T-helper 17 cell (primary cell): ENCODE measurements around the gene SPOCK1. TPM values are rescaled to one million over a fixed set of nuclear protein-coding genes. Genes with fewer than 3 reads are reported as not detected.

Source experiments
- ATAC-seq: fragments of 150-1000 bp; cut with Tn5 transposase; 2 replicates; pipeline ENCODE4 v1.10.0; 2021; ENCODE audit warnings: mild to moderate bottlenecking, moderate library complexity
- DNase-seq, 3 donors: peaks; one replicate each; pipeline versions ENCODE4 v3.0.0 to v3.0.0-alpha.2; 2020 to 2021
- H3K9me3 ChIP-seq: one replicate; pipeline ENCODE4 v1.7.0; 2013; ENCODE audit warnings: low read length, mild to moderate bottlenecking; ENCODE audit not compliant: control insufficient read depth, poor library complexity, severe bottlenecking
- H3K27ac Mint-ChIP-seq: one replicate; pipeline ENCODE4 v1.8.0; 2022; ENCODE audit warnings: mild to moderate bottlenecking, moderate library complexity, mixed read lengths
- H3K27me3 Mint-ChIP-seq: one replicate; pipeline ENCODE4 v1.8.0; 2022; ENCODE audit warnings: mixed read lengths
- H3K36me3 Mint-ChIP-seq: one replicate; pipeline ENCODE4 v1.8.0; 2022; ENCODE audit warnings: low read depth, mixed read lengths
- H3K4me1 Mint-ChIP-seq: one replicate; pipeline ENCODE4 v1.8.0; 2022; ENCODE audit warnings: mild to moderate bottlenecking, mixed read lengths
- H3K4me3 Mint-ChIP-seq: one replicate; pipeline ENCODE4 v1.8.0; 2022; ENCODE audit warnings: mild to moderate bottlenecking, moderate library complexity, mixed read lengths
- total RNA-seq, 4 donors: library from RNA in 2 of 4; stranded (reverse) in 2 of 4; gene quantifications; one replicate each; pipeline ENCODE4 v1.2.3 and lab custom pipeline; 2022 to 2026

SPOCK1 gene
- total RNA-seq, 2 donors from 2014 or later: not detected

DNA sequence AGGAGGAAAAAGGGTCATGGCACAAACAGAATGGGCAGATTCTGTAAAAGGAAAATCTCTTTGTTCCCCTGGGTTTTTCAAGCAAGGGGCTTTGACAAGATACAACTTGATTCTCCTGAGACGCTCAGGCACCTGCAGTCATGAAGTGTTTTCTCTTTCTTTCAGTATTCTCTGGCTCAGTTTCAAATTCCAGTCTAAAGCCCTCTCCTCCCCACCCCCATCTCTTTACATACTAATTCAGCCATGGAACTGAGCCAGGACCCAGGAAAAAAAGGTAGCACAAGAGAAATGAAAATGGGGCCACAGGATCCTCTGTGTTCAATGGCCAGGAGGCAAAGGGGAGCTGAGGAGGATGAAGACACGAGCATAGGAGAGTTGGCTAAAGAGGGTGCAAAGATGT is 408.4 kb downstream of the SPOCK1 start:
- Mint-ChIP-seq H3K36me3 (no peaks in the 10 kb centered on the region), H3K27ac (no peak overlapping the region), H3K27me3 (peaks cover 4% of the 10 kb centered on the region), H3K4me3 (no peak overlapping the region), H3K4me1 (no peaks in the 10 kb centered on the region)
- H3K9me3 ChIP-seq: no peaks in the 10 kb centered on the region
- DNase-seq (no peak), ATAC-seq (no peak)

DNA sequence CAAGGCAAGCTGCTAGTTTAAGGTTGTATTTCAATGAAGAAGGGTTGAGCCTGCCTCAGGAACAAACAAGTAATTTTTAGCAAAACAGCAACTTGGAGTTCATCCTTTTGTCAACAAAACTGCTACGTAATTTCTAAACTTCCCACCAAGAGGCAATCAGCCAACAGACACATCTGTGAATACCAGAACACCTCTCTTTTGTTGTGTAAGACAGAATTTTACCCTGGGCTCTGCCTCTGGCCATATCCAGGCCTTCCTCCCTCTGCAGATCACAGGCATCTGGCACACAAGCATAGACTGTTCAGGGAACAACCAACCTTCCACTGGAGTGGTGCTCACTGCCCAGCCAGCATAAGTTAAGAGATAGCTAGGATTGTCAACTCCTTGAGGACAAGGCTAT is 409.0 kb downstream of the SPOCK1 start:
- H3K9me3 ChIP-seq: no peaks in the 10 kb centered on the region
- Mint-ChIP-seq H3K27ac (no peak overlapping the region), H3K36me3 (no peaks in the 10 kb centered on the region), H3K4me3 (no peak overlapping the region), H3K27me3 (peaks cover 4% of the 10 kb centered on the region), H3K4me1 (no peaks in the 10 kb centered on the region)
- no peak for ATAC-seq
- DNase-seq: no peak

DNA sequence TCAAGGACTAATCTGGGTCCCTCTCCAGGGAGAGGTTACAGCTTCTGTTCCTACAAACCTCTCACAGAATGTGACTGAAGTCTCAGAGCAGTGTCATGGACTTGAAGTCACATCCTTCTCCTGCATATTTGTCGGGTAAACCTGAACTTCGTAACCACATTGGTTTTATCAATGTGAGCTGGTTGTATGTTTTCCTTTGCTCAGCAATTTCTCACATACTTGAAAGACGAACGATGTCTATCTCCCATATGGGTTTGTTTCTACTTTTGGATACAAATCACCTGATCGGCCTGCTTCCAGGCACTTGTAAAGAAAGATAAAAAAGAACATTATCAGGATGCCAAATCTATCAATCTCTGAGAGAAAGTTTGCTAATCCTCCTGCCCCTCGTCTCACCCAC is 411.0 kb downstream of the SPOCK1 start:
- Mint-ChIP-seq H3K27ac (no peak overlapping the region), H3K27me3 (peaks cover 4% of the 10 kb centered on the region), H3K4me1 (no peaks in the 10 kb centered on the region), H3K4me3 (no peak overlapping the region), H3K36me3 (no peaks in the 10 kb centered on the region)
- DNase-seq: no peak
- no peak for ATAC-seq
- no peaks in the 10 kb centered on the region for H3K9me3 ChIP-seq

DNA sequence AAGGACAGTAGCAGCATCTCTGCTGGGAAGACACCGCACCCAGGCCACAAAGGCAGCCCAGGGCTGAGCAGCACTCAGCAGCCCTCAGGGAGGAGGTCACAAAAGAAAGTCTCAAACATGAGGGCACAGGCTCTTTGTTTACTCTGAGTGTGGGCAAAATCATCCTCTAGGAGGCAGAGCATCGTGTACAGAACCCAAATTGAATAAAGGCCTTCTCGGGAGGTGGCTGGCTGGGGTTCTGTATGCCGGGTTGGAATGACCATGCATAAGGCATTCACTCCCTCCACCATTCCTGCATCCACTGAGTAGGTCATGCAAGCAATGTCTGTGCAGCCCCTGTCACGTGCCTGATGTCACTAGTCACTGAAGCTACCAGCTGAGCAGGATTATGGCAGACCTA is 412.8 kb downstream of the SPOCK1 start:
- Mint-ChIP-seq H3K36me3 (no peaks in the 10 kb centered on the region), H3K4me1 (no peaks in the 10 kb centered on the region), H3K4me3 (no peak overlapping the region), H3K27me3 (peaks cover 4% of the 10 kb centered on the region), H3K27ac (peak overlapping the region; percentile 57)
- DNase-seq: no peak
- ATAC-seq: no peak
- H3K9me3 ChIP-seq: no peaks in the 10 kb centered on the region

DNA sequence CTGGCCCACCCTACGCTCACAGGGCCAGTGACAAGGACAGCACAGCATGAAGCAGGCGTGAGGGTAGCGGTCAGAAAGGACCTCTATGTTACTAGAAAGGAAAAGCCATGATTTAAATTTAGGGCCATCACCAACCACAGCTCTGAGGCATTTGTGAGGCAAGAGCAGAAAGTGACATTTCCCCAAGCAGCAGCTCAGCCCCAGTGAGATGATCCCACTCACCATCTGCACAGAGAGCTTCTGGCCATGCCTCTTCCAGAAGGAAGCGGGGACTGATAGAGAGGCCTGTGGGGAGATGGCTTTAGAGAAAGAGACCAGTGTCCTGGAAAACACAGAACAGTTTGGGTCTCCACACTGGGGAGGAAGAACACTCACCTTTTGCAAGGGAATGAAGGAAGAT is 413.9 kb downstream of the SPOCK1 start:
- DNase-seq (no peak), ATAC-seq (no peak)
- Mint-ChIP-seq H3K27me3 (peaks cover 10% of the 10 kb centered on the region), H3K36me3 (no peaks in the 10 kb centered on the region), H3K4me1 (no peaks in the 10 kb centered on the region), H3K27ac (no peak overlapping the region), H3K4me3 (no peak overlapping the region)
- H3K9me3 ChIP-seq: no peaks in the 10 kb centered on the region

DNA sequence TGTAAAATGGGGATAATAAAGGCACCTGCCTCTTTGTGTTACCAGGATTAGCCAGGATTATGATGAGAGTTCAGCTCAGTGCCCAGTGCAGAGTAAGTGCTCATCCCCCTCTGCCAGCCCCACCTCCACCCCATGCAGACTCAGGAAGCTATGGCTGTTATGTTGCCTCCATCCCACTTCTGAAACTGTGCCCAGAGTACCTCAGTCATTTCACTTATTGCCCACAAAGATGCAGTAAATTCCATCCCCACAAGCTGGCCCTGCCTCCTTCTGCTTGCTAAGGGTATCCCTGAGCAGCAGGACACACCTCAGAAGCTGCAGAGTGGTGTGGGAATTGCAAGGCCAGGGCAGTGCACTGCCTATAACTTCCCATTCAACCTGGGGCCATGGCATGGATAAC is 415.1 kb downstream of the SPOCK1 start:
- peaks cover 12% of the 10 kb centered on the region for H3K27me3 Mint-ChIP-seq
- no peaks in the 10 kb centered on the region for H3K4me1 Mint-ChIP-seq
- H3K27ac Mint-ChIP-seq: no peak overlapping the region
- H3K36me3 Mint-ChIP-seq: no peaks in the 10 kb centered on the region
- no peaks in the 10 kb centered on the region for H3K9me3 ChIP-seq
- no peak overlapping the region for H3K4me3 Mint-ChIP-seq
- no peak for ATAC-seq
- no peak for DNase-seq

DNA sequence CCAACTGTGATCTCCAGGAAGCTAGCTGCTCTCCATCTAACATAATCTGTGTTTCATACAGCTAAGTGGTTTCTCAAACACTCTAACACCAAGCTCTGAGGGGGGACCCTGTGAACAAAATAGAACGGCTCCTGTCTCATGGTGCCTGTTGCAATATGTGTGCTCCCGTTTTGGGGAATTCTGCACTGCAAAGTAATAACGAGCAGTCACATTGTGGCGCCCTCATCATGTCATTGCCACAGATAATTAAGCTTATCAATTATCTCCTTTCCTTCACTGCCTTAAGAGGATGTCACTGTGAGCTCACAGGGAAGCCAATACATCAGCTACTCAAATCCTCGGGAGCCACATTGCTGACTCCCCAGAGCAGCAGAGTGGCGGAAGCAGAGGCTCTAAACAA is 416.2 kb downstream of the SPOCK1 start:
- ATAC-seq: no peak
- Mint-ChIP-seq H3K4me3 (no peak overlapping the region), H3K4me1 (no peaks in the 10 kb centered on the region), H3K27me3 (peaks cover 19% of the 10 kb centered on the region), H3K36me3 (no peaks in the 10 kb centered on the region), H3K27ac (no peak overlapping the region)
- DNase-seq: no peak
- H3K9me3 ChIP-seq: no peaks in the 10 kb centered on the region

DNA sequence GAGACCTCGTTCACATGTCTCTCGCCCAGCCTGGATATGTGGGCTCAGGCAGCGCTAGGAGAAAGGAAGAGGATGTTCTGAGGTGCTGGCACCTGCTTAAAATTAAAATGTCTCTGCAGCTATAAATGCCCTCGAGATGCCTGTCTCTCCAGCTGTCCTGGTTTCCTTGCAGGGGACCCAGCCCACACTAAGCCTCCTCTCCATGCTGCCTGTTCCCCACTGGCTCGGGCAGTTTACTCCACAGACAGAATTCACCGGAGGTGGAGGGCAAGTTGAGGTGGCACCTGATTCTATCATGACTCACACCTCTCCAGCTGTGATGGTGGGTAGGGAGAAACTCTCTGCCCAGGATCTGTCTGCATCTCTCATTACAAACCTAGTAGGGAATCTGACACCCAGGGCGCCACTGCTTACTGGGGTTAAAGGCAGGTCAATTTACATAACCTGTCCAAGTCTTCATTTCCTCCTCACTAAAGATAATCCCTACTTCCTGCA is 420.9 kb downstream of the SPOCK1 start:
- Mint-ChIP-seq H3K27ac (no peak overlapping the region), H3K4me1 (peaks cover 3% of the 10 kb centered on the region), H3K36me3 (no peaks in the 10 kb centered on the region), H3K4me3 (no peak overlapping the region), H3K27me3 (peaks cover 20% of the 10 kb centered on the region)
- no peaks in the 10 kb centered on the region for H3K9me3 ChIP-seq
- ATAC-seq (no peak), DNase-seq (no peak)

DNA sequence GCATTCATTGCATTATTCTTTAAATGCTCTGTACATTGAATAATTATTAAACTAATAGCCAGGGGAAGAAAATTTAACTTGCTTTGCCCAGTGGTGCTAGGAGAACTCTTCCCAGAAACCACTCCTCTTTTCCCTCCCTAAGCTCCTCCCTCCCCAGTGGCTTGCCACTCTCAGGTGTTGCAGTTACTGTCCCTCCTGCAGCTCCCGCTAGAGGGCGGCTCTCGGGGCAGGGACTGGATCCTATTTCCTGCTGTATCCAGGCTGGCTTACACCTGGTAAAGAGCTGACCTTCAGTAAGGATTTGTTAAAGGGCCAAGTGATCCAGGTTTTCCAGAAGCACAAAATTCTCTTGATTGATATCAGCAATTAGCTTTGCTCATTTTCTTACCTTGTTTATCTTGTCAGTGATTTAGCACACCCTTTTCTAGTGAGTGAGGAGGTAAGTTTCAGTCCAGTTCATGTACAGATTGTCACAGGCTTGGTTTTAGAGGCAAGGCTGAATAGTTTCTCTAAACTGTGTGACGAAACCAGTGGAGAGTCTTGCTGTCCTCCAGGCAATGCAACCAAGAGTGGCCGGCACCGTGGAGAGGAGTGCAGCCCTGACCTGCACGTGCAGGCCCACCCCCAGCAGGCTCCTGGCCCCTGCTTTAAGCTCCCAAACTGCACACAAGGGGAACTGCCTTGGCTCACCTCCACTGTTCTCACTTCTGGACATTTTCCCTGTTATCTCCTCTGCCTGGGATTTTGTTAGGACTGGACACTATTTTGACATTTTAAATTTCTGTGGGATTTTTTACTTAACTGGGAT is 423.8 kb downstream of the SPOCK1 start:
- DNase-seq (no peak), ATAC-seq (no peak)
- Mint-ChIP-seq H3K27ac (no peak overlapping the region), H3K27me3 (peaks cover 19% of the 10 kb centered on the region), H3K36me3 (no peaks in the 10 kb centered on the region), H3K4me1 (peaks cover 3% of the 10 kb centered on the region), H3K4me3 (no peak overlapping the region)
- no peaks in the 10 kb centered on the region for H3K9me3 ChIP-seq

DNA sequence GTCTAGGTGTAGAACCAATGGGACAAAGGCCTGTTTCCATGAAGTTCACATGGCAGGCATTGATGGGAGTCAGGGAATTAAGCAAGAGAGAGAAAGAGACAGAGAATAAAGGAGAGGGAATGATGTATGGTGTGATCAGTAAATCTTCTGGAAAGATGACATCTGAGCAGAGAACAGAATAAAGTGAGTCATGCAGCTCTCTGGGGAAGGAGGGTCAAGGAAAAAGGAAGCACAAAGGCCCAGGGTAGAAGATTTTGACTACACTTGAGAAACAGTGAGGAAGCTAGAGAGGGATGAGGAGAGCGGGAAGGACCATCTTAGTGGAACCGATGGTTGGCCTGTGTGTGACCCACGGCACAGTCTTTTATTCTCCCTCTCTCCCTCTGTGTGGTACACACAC is 425.9 kb downstream of the SPOCK1 start:
- ATAC-seq (no peak), DNase-seq (no peak)
- Mint-ChIP-seq H3K4me3 (no peak overlapping the region), H3K36me3 (no peaks in the 10 kb centered on the region), H3K27me3 (peaks cover 11% of the 10 kb centered on the region), H3K27ac (no peak overlapping the region), H3K4me1 (peaks cover 3% of the 10 kb centered on the region)
- no peaks in the 10 kb centered on the region for H3K9me3 ChIP-seq

DNA sequence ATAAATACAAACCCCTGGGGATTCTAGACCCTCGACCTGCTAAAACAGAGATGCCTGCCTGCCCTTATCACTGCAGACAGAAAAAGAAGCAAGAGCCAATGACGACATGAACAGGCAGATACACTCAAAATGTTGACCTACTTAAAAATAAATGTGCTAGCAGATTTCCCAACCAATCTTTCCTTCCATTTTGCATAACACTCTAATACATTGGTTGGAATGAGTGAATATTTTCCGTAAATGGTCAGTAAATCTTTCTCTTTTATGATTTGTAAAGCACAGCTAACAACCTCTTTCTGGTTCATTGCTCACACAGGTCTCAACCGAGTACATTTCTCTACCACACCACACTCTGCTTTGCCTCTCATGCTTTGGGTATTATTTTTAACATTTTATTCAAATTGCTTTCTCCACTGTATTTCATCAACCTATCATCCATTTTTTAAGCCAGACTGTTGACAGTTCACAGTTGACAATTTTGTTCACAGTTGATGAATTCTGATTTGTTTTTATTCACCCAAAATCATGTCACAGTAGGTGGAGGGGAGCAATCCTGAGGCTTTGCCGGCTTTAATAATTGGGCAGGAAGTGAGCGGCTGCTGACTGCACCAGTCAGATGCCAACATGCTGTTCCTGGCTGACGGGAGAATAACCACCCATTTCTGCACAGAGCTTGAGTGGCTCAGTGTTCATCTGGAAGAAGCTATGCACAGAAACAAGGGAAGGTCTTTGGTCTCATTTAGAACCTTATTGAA is 426.6 kb downstream of the SPOCK1 start:
- H3K36me3 Mint-ChIP-seq: no peaks in the 10 kb centered on the region
- H3K9me3 ChIP-seq: no peaks in the 10 kb centered on the region
- H3K4me1 Mint-ChIP-seq: no peaks in the 10 kb centered on the region
- no peak overlapping the region for H3K4me3 Mint-ChIP-seq
- H3K27me3 Mint-ChIP-seq: peaks cover 7% of the 10 kb centered on the region
- ATAC-seq (no peak), DNase-seq (no peak)
- no peak overlapping the region for H3K27ac Mint-ChIP-seq

DNA sequence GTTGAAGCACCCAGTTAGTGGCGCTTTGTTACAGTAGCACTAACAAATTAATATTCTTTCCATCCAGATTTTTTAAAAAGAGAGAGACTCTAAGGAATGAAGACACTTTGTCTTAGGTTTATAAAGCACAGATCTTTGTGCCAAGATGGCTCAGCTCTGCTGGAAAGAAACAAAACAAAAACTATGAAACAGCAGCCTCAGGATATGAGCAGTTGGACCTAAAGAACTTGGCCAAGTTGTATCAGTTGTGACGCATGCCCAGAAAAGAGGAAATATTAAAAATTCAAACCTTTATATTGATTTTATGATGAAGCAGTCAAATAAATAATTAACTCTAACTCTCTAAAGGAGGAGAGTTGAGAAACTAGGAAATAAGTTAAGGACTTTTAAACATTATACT is 427.2 kb downstream of the SPOCK1 start:
- H3K4me1 Mint-ChIP-seq: no peaks in the 10 kb centered on the region
- no peak overlapping the region for H3K4me3 Mint-ChIP-seq
- no peak for DNase-seq
- H3K27ac Mint-ChIP-seq: no peak overlapping the region
- ATAC-seq: no peak
- peaks cover 6% of the 10 kb centered on the region for H3K27me3 Mint-ChIP-seq
- H3K9me3 ChIP-seq: no peaks in the 10 kb centered on the region
- H3K36me3 Mint-ChIP-seq: no peaks in the 10 kb centered on the region

DNA sequence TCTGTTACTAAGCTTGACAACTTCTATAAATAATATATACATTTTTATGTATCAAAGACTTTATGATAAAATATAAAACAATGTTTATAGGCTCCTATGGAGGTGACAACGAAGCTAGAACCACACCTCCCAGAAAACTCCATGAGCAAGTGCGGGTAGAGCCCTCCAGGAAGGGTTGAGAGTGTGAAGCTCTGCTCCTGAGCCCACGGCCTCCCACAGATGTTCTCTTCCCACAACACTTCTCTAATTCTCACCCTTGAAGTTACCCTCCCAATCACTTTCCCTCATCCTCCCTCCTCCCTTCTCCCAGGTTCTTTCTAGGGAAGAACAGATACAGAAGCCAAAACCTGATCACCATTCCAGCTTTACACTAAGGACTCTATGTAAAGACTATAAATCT is 427.6 kb downstream of the SPOCK1 start:
- Mint-ChIP-seq H3K4me3 (no peak overlapping the region), H3K27me3 (peaks cover 6% of the 10 kb centered on the region), H3K27ac (no peak overlapping the region), H3K36me3 (no peaks in the 10 kb centered on the region), H3K4me1 (no peaks in the 10 kb centered on the region)
- no peak for DNase-seq
- no peaks in the 10 kb centered on the region for H3K9me3 ChIP-seq
- ATAC-seq: no peak

DNA sequence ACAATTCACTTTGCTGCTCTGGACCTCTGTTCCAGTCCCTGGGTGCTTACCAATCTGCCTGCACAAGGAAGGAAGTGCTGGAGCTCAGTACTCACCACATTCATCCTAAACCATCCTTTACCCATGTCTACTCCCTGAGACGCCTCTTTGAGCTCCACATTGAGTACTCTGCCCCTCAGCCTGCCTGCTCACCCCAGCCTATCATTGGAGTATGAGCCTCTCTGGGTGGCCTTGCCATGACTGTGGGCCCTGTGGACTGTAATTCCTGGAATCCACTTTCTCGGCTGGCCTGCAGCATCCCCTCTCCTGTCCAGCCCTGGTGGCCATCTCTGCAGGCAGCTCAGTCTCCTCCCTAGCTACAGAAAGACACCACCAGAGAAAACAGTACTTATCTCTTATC is 428.6 kb downstream of the SPOCK1 start:
- no peak for DNase-seq
- Mint-ChIP-seq H3K4me1 (no peaks in the 10 kb centered on the region), H3K27me3 (peaks cover 6% of the 10 kb centered on the region), H3K4me3 (no peak overlapping the region), H3K36me3 (no peaks in the 10 kb centered on the region), H3K27ac (no peak overlapping the region)
- no peaks in the 10 kb centered on the region for H3K9me3 ChIP-seq
- no peak for ATAC-seq
